GM12878 (cell line): ENCODE results near the gene MGAT2. TPM values are rescaled to one million over a fixed set of nuclear protein-coding genes. Genes with fewer than 3 reads are reported as not detected.

Experiments
- ATAC-seq: fragments of 200-7000 bp; cut with Tn5 transposase; 3 replicates; pipeline ENCODE4 v1.9.1; 2020; ENCODE audit warnings: mild to moderate bottlenecking, moderate library complexity
- BruUV-seq: library from RNA; stranded (reverse); fragments of 400-500 nt; replicated peaks from 2 replicates; lab custom pipeline; 2021; lab: Mats Ljungman, UMichigan
- CTCF ChIA-PET: fragments of 300-600 bp; sonication (Branson Sonifier 250); formaldehyde crosslinking; extraction: SDS; loops from one replicate; lab custom pipeline; 2021; ENCODE audit warnings: inconsistent platforms; lab: Yijun Ruan, JAX
- POLR2A ChIA-PET: fragments of 350-600 bp; formaldehyde crosslinking; extraction: SDS; loops from one replicate; lab custom pipeline; 2021; ENCODE audit warnings: inconsistent platforms; lab: Charles Lee
- RAD21 ChIA-PET: fragments of 300-600 bp; sonication (Branson Sonifier 250); formaldehyde crosslinking; loops from one replicate; lab custom pipeline; 2023; ENCODE audit warnings: antibody characterized with exemption; ENCODE audit not compliant: unreplicated experiment; lab: Charles Lee
- SMC1A ChIA-PET: fragments of 300-600 bp; sonication (Branson Sonifier 250); formaldehyde crosslinking; loops from one replicate; lab custom pipeline; 2023; ENCODE audit not compliant: unreplicated experiment, uncharacterized antibody; lab: Charles Lee
- DNase-seq: peaks from one replicate; pipeline ENCODE4 v3.0.0-alpha.2; 2011; ENCODE audit warnings: low read depth, low spot score
- FAIRE-seq: peaks from 3 replicates; lab custom pipeline; 2011; peaks lifted over from hg19 to GRCh38; lab: Jason Lieb, UNC
- H2AFZ ChIP-seq: 2 replicates; pipeline ENCODE4 v1.6.0; 2011; ENCODE audit warnings: low read depth, low read length, control low read depth; ENCODE audit not compliant: control insufficient read depth
- H3K27ac ChIP-seq: 2 replicates; pipeline ENCODE4 v1.5.1; 2011; ENCODE audit warnings: control low read depth; ENCODE audit not compliant: control insufficient read depth, insufficient read depth
- H3K27me3 ChIP-seq, 2 experiments: replicated peaks in 1 of 2; 2 replicates each; pipeline versions ENCODE4 v1.6.0 to v1.6.1; 2011; ENCODE audit warnings: low read length in 1 of 2; ENCODE audit not compliant: control insufficient read depth in 2 of 2, insufficient read depth in 2 of 2
- H3K36me3 ChIP-seq, 2 experiments: 2 replicates each; pipeline ENCODE4 v1.5.1; 2011; ENCODE audit warnings: low read length in 1 of 2; ENCODE audit not compliant: control insufficient read depth in 2 of 2, insufficient read depth in 2 of 2
- H3K4me1 ChIP-seq: 2 replicates; pipeline ENCODE4 v1.6.1; 2011; ENCODE audit warnings: mild to moderate bottlenecking, low read length, moderate library complexity, mixed read lengths; ENCODE audit not compliant: control insufficient read depth, insufficient read depth
- H3K4me2 ChIP-seq: 2 replicates; pipeline ENCODE4 v1.6.0; 2011; ENCODE audit warnings: control low read depth; ENCODE audit not compliant: control insufficient read depth, insufficient read depth
- H3K4me3 ChIP-seq: fragments of 200-600 bp; sonication (generic); 2 replicates; pipeline ENCODE4 v1.5.1; 2016
- H3K79me2 ChIP-seq: 2 replicates; pipeline ENCODE4 v1.6.0; 2011; ENCODE audit warnings: low read length; ENCODE audit not compliant: control insufficient read depth, insufficient read depth
- H3K9ac ChIP-seq: 2 replicates; pipeline ENCODE4 v1.8.0; 2011; ENCODE audit warnings: low read length, control low read depth, mixed read lengths; ENCODE audit not compliant: control insufficient read depth, insufficient read depth
- H3K9me3 ChIP-seq: replicated peaks from 3 replicates; pipeline ENCODE4 v1.5.1; 2011; ENCODE audit warnings: mild to moderate bottlenecking, low read length; ENCODE audit not compliant: control insufficient read depth, insufficient read depth
- H4K20me1 ChIP-seq: 2 replicates; pipeline ENCODE4 v1.6.0; 2011; ENCODE audit not compliant: control insufficient read depth, insufficient read depth
- CBX5 ChIP-seq: sonication (generic); IDR thresholded peaks from 2 replicates; pipeline ENCODE4 v1.6.1; 2016; ENCODE audit warnings: low read depth, moderate library complexity, mild to moderate bottlenecking, inconsistent platforms
- HSF1 ChIP-seq: fragments of 150-350 bp; IDR thresholded peaks from 2 replicates; pipeline ENCODE4 v1.6.1; 2014; ENCODE audit warnings: mild to moderate bottlenecking, low read depth, low read length
- PAX5 ChIP-seq: IDR thresholded peaks from 2 replicates; pipeline ENCODE4 v1.6.1; 2011; ENCODE audit warnings: low read depth, low read length, borderline replicate concordance
- ZNF592 ChIP-seq: fragments of 450-650 bp; IDR thresholded peaks from 2 replicates; pipeline ENCODE4 v1.6.1; 2017; ENCODE audit warnings: mild to moderate bottlenecking, moderate library complexity
- ZSCAN29 ChIP-seq: fragments of 450-650 bp; IDR thresholded peaks from 2 replicates; pipeline ENCODE4 v1.6.1; 2017; ENCODE audit warnings: mild to moderate bottlenecking, moderate library complexity
- WGBS: methylation state at CpG from one replicate; pipeline ENCODE4 v1.1.6; 2016; ENCODE audit warnings: low lambda C conversion rate; ENCODE audit not compliant: insufficient replicate concordance, insufficient coverage; ENCODE audit errors: missing lambda C conversion rate; 5-methylcytosine and 5-hydroxymethylcytosine counted together
- in situ Hi-C: fragments of 300-500 bp; cut with MboI; formaldehyde crosslinking; loops from 9 replicates; pipeline ENCODE4 v1.14.3; 2018; ENCODE audit warnings: mixed read lengths
- intact Hi-C: fragments of 100-400 bp; cut with micrococcal nuclease; formaldehyde crosslinking; loops from one replicate; pipeline ENCODE4 v1.14.2; 2022; ENCODE audit not compliant: unreplicated experiment
- polyA plus RNA-seq, 11 experiments: library from polyadenylated mRNA; depleted of rRNA in 4 of 11; unstranded in 6 of 11; stranded (reverse) in 5 of 11; fragments of >200 nt; fragmentation: Nextera tagmentation in 4 of 11; fragmentation: Illumina TruSeq in 1 of 11; extraction: Ambion mirVana in 4 of 11; extraction: Trizol in 1 of 11; gene quantifications; 1 replicate in 1 of 11; 2 replicates in 10 of 11; pipeline versions ENCODE4 v1.2.1 to v1.2.3, GENCODE V29; 2011 to 2016; ENCODE audit warnings: inconsistent platforms in 2 of 11, missing spikeins in 2 of 11, low read depth in 1 of 11
- total RNA-seq, 4 experiments: library from RNA; depleted of rRNA in 3 of 4; stranded (reverse); fragments of >200 nt in 3 of 4; fragmentation: Illumina TruSeq in 1 of 4; extraction: Trizol in 1 of 4; gene quantifications; 2 replicates each; pipeline versions ENCODE4 v1.2.1 to v1.2.3, GENCODE V29; 2013 to 2021

Gene MGAT2
- total and polyA plus RNA-seq, 10 of the 15 experiments (the other 5 are each of a cell fraction or from before 2014, with no cell fraction given): 0.03 to 51.8 (median 38.0) TPM; not detected in 1

DNA sequence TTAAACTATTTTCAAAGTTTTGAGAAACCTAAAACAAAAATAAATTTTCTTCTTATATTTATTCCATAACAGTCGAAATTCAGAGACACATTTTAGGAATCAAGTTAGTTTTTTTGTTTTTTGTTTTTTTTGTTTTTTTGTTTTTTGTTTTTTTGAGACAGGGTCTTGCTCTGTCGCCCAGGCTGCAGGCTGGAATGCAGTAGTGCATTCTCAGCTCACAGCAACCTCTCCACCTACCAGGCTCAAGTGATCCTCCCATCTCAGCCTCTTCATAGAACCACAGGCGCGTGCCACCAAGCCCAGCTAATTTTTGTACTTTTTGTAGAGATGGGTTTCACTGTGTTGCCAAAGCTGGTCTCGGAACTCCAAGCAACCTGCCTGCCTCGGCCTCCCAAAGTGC lies 32.9 kb downstream of the MGAT2 start:
- no peak overlapping the region for H3K9ac ChIP-seq
- ATAC-seq: no peak
- H3K4me3 ChIP-seq: no peak overlapping the region
- TF ChIP-seq ZSCAN29 (no peak), ZNF592 (no peak), CBX5 (no peak), PAX5 (no peak), HSF1 (no peak)
- H3K27ac ChIP-seq: no peak overlapping the region
- H4K20me1 ChIP-seq: no peaks in the 10 kb centered on the region
- SMC1A ChIA-PET: no interaction called here
- no peaks in the 10 kb centered on the region for H3K27me3 ChIP-seq
- no peaks in the 10 kb centered on the region for H3K79me2 ChIP-seq
- RAD21 ChIA-PET: no interaction called here
- no peak overlapping the region for H3K4me2 ChIP-seq
- intact Hi-C loops: no loop called here
- in situ Hi-C loops: no loop called here
- peaks cover 1 to 2% of the 10 kb centered on the region in 2 experiments; a peak in 1 of 4 replicates for H3K36me3 ChIP-seq
- H3K9me3 ChIP-seq: no peaks in the 10 kb centered on the region
- no peak for FAIRE-seq
- POLR2A ChIA-PET: no interaction called here
- H2AFZ ChIP-seq: no peak overlapping the region
- no TSS peak for BruUV-seq
- CTCF ChIA-PET: no interaction called here
- WGBS: 89% methylated on average over 6 of the region's 6 CpGs
- no peaks in the 10 kb centered on the region for H3K4me1 ChIP-seq
- no peak for DNase-seq
